GM21367 (cell line): ENCODE measurements around the gene CHN2.
"Not testable (repeated sequence)": the region's sequence is repeated elsewhere in the genome, so short reads cannot be mapped to it uniquely, and the experiment has no call there.

Source experiments
- ATAC-seq: cut with Tn5 transposase; IDR thresholded peaks from one replicate; pipeline ENCODE4 v1.9.1; 2021; ENCODE audit not compliant: unreplicated experiment

Gene CHN2

GRCh38 chr7:29185613-29186012, 9.0 kb upstream of the CHN2 start:
- no peak for ATAC-seq

GRCh38 chr7:29189743-29190201, 4.8 kb upstream of the CHN2 start:
- ATAC-seq: no peak

- ATAC-seq: no peak
These were observed 4.1 kb upstream of the CHN2 start for GRCh38 chr7:29190349-29191045.

GRCh38 chr7:29192323-29192722, 2.3 kb upstream of the CHN2 start:
- no peak for ATAC-seq

- ATAC-seq: no peak
These were observed 1.8 kb upstream of the CHN2 start for GRCh38 chr7:29192811-29193210.

- ATAC-seq: no peak
These were observed 1.0 kb upstream of the CHN2 start for GRCh38 chr7:29193316-29194205.

- no peak for ATAC-seq
These were observed 375 bp upstream of the CHN2 start for GRCh38 chr7:29194206-29194593.

- ATAC-seq: no peak
These were observed 1.6 kb downstream of the CHN2 start for GRCh38 chr7:29196191-29196590.

GRCh38 chr7:29196971-29197595, 2.5 kb downstream of the CHN2 start:
- ATAC-seq: no peak

- ATAC-seq: no peak
These were observed 3.3 kb downstream of the CHN2 start for GRCh38 chr7:29197916-29198315.

GRCh38 chr7:29199776-29200175, 5.2 kb downstream of the CHN2 start:
- ATAC-seq: no peak

- no peak for ATAC-seq
These were observed 8.1 kb downstream of the CHN2 start for GRCh38 chr7:29202651-29203069.

- ATAC-seq: no peak
These were observed 10.1 kb downstream of the CHN2 start for GRCh38 chr7:29204491-29205272.

GRCh38 chr7:29207162-29207801, 12.7 kb downstream of the CHN2 start:
- ATAC-seq: no peak

- no peak for ATAC-seq
These were observed 14.1 kb downstream of the CHN2 start for GRCh38 chr7:29208410-29209250.

- no peak for ATAC-seq
These were observed 15.2 kb downstream of the CHN2 start for GRCh38 chr7:29209745-29210144.

GRCh38 chr7:29212736-29213135, 18.2 kb downstream of the CHN2 start:
- ATAC-seq: not testable (repeated sequence)

- no peak for ATAC-seq
These were observed 19.5 kb downstream of the CHN2 start for GRCh38 chr7:29214056-29214455.

- no peak for ATAC-seq
These were observed 20.2 kb downstream of the CHN2 start for GRCh38 chr7:29214816-29215215.

- no peak for ATAC-seq
These were observed 21.6 kb downstream of the CHN2 start for GRCh38 chr7:29216128-29216527.
